ENCODE results near the gene THEM4. TPM values are rescaled to one million over a fixed set of nuclear protein-coding genes. Genes with fewer than 3 reads are reported as not detected.
"Not testable (repeated sequence)": the region's sequence is repeated elsewhere in the genome, so short reads cannot be mapped to it uniquely, and the experiment has no call there.

The THEM4 gene
- total RNA-seq, 1 donor, result 9.8 TPM

DNA sequence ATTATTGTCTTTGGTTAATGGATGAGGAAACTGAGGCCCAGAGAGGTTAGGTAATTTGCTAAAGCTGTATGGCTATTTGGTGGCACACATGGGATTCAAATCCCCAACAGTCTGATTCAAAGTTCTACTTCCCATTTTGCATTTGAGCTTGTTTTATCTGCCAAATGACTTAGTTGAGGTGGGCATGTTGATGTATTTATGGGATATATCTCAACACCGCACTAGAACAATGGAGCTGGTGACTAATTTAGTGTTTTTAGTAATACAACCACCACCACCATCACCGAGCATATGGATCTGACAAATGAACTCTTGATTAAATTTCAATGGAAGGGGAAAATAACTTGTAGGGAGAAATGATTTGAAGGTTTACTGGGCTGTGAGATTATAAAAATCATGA lies 26.8 kb downstream of the THEM4 start:
- DNase-seq (ENCODE audit: insufficient read length, low spot score, missing footprints), result no peak
- H3K4me1 ChIP-seq (ENCODE audit: insufficient read depth, low read length), result no peaks in the 10 kb centered on the region
- no peak overlapping the region for H3K4me2 ChIP-seq (ENCODE audit: insufficient read depth, low read length)
- no peaks in the 10 kb centered on the region for H3K9me3 ChIP-seq (ENCODE audit: low read depth, low read length)
- no peak overlapping the region for H3K4me3 ChIP-seq (ENCODE audit: insufficient read depth, low read length)
- H2AFZ ChIP-seq (ENCODE audit: low read length), result no peak overlapping the region
- H3K27me3 ChIP-seq (ENCODE audit: insufficient read depth, low read length), result no peaks in the 10 kb centered on the region
- no peak overlapping the region for H3K27ac ChIP-seq (ENCODE audit: low read depth, low read length)
- H3K36me3 ChIP-seq (ENCODE audit: insufficient read depth, low read length), result peaks cover under 1% of the 10 kb centered on the region
- no peaks in the 10 kb centered on the region for H4K20me1 ChIP-seq (ENCODE audit: insufficient read depth, low read length)
- no peaks in the 10 kb centered on the region for H3K79me2 ChIP-seq (ENCODE audit: insufficient read depth, low read length)
- TF ChIP-seq, protein P1, sequence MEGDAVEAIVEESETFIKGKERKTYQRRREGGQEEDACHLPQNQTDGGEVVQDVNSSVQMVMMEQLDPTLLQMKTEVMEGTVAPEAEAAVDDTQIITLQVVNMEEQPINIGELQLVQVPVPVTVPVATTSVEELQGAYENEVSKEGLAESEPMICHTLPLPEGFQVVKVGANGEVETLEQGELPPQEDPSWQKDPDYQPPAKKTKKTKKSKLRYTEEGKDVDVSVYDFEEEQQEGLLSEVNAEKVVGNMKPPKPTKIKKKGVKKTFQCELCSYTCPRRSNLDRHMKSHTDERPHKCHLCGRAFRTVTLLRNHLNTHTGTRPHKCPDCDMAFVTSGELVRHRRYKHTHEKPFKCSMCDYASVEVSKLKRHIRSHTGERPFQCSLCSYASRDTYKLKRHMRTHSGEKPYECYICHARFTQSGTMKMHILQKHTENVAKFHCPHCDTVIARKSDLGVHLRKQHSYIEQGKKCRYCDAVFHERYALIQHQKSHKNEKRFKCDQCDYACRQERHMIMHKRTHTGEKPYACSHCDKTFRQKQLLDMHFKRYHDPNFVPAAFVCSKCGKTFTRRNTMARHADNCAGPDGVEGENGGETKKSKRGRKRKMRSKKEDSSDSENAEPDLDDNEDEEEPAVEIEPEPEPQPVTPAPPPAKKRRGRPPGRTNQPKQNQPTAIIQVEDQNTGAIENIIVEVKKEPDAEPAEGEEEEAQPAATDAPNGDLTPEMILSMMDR (IDR thresholded peaks at IDR 0.05; ENCODE audit: extremely low read depth, low read depth, low read length), result no peak

DNA sequence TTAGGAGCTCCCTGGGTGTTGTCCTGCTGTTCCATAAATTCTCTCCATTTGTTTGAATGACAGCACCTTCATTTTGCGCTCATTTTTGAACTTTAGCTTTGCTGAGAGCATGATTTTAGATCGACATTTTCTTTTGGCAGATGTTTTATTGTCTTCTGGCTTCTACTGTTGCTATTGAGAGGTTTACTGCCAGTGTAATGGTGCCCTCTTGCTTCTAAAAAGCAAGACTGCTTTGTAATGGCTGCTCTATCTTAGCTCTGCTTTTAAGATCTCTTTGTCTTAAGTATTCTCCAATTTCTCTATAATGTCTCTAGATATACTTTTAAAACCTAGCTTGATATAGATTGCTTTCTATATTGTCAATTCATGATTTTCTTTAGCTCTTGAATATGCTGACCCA lies 27.8 kb downstream of the THEM4 start:
- Histone ChIP-seq H3K4me3 (ENCODE audit: insufficient read depth, low read length) (no peak overlapping the region), H2AFZ (ENCODE audit: low read length) (no peak overlapping the region), H3K27me3 (ENCODE audit: insufficient read depth, low read length) (no peaks in the 10 kb centered on the region), H3K9me3 (ENCODE audit: low read depth, low read length) (no peaks in the 10 kb centered on the region), H3K4me1 (ENCODE audit: insufficient read depth, low read length) (no peaks in the 10 kb centered on the region), H4K20me1 (ENCODE audit: insufficient read depth, low read length) (no peaks in the 10 kb centered on the region), H3K79me2 (ENCODE audit: insufficient read depth, low read length) (no peaks in the 10 kb centered on the region), H3K27ac (ENCODE audit: low read depth, low read length) (no peak overlapping the region), H3K4me2 (ENCODE audit: insufficient read depth, low read length) (no peak overlapping the region), H3K36me3 (ENCODE audit: insufficient read depth, low read length) (no peaks in the 10 kb centered on the region)
- DNase-seq (ENCODE audit: insufficient read length, low spot score, missing footprints), result no peak
- TF ChIP-seq, protein P1 (IDR thresholded peaks at IDR 0.05; ENCODE audit: extremely low read depth, low read depth, low read length), result peak; percentile 22

DNA sequence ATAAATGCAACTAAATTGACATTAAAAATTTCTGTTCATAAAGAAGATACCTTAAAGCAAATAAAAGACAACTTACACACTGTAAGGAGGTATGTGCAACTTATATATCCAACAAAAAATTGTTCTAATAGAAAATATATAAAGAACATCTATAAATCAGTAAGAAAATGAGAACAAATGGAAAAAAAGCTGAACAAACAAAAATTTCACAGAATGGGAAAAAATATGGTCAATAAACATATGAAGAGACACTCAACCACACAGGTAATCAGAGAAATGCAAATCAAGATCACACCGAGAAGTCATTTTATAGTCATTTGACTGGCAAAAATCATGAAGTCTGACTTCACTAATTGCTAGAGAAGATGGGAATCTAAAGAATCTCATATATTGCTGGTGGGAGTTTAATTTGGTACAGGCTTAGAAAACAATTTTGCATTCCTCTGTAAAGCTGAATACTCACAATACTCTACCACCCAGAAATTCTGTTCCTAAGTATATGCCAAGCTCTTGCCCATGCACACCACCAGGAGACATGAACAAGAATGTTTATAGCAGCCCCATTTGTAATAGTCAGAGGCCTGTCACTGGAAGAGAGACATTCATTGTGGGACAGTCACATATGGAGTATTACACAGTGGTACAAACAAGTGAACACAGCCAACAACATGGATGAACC lies 33.8 kb downstream of the THEM4 start:
- H3K79me2 ChIP-seq (ENCODE audit: insufficient read depth, low read length), result no peaks in the 10 kb centered on the region
- TF ChIP-seq, protein P1 (IDR thresholded peaks at IDR 0.05; ENCODE audit: extremely low read depth, low read depth, low read length), result no peak
- H3K4me2 ChIP-seq (ENCODE audit: insufficient read depth, low read length), result no peak overlapping the region
- H4K20me1 ChIP-seq (ENCODE audit: insufficient read depth, low read length), result no peaks in the 10 kb centered on the region
- H2AFZ ChIP-seq (ENCODE audit: low read length), result no peak overlapping the region
- DNase-seq (ENCODE audit: insufficient read length, low spot score, missing footprints), result no peak
- no peak overlapping the region for H3K4me3 ChIP-seq (ENCODE audit: insufficient read depth, low read length)
- no peaks in the 10 kb centered on the region for H3K4me1 ChIP-seq (ENCODE audit: insufficient read depth, low read length)
- H3K9me3 ChIP-seq (ENCODE audit: low read depth, low read length), result no peaks in the 10 kb centered on the region
- H3K27me3 ChIP-seq (ENCODE audit: insufficient read depth, low read length), result no peaks in the 10 kb centered on the region
- peaks cover 9% of the 10 kb centered on the region for H3K36me3 ChIP-seq (ENCODE audit: insufficient read depth, low read length)
- no peak overlapping the region for H3K27ac ChIP-seq (ENCODE audit: low read depth, low read length)

DNA sequence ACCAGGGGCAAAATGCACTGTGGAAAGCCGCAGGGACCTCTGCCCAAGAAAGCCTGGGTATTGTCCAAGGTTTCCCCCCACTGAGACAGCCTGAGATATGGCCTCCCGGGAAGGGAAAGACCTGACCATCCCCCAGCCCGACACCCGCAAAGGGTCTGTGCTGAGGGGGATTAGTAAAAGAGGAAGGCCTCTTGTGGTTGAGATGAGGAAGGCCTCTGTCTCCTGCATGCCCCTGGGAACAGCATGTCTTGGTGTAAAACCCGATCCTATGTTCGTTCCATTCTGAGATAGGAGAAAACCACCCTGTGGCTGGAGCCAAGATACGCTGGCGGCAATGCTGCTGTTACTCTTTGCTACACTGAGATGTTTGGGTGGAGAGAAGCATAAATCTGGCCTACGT lies 36.5 kb downstream of the THEM4 start:
- H4K20me1 ChIP-seq (ENCODE audit: insufficient read depth, low read length); DNase-seq (ENCODE audit: insufficient read length, low spot score, missing footprints); H3K27ac ChIP-seq (ENCODE audit: low read depth, low read length); H3K9me3 ChIP-seq (ENCODE audit: low read depth, low read length); H2AFZ ChIP-seq (ENCODE audit: low read length); H3K4me2 ChIP-seq (ENCODE audit: insufficient read depth, low read length); H3K36me3 ChIP-seq (ENCODE audit: insufficient read depth, low read length); H3K27me3 ChIP-seq (ENCODE audit: insufficient read depth, low read length); H3K79me2 ChIP-seq (ENCODE audit: insufficient read depth, low read length); H3K4me3 ChIP-seq (ENCODE audit: insufficient read depth, low read length); H3K4me1 ChIP-seq (ENCODE audit: insufficient read depth, low read length): not testable (repeated sequence)

All from osteoblast (primary cell).